HCT116 (cell line): ENCODE data around the gene PCED1A. TPM values are rescaled to one million over a fixed set of nuclear protein-coding genes. Genes with fewer than 3 reads are reported as not detected.

ENCODE experiments used
- ATAC-seq: fragments of 200-7000 bp; cut with Tn5 transposase; 2 replicates; pipeline ENCODE4 v1.9.1; 2020; ENCODE audit warnings: mild to moderate bottlenecking, moderate library complexity
- BruUV-seq: library from RNA; stranded (reverse); fragments of 400-500 nt; replicated peaks from 2 replicates; lab custom pipeline; 2021; lab: Mats Ljungman, UMichigan
- CTCF ChIA-PET: fragments of 300-600 bp; sonication (Branson Sonifier 250); formaldehyde crosslinking; loops from one replicate; lab custom pipeline; 2021; ENCODE audit warnings: antibody characterized with exemption; lab: Charles Lee
- POLR2A ChIA-PET: fragments of 300-600, 350-600 bp; sonication (Branson Sonifier 250); formaldehyde crosslinking; loops from one replicate; lab custom pipeline; 2021; ENCODE audit warnings: antibody characterized with exemption; lab: Charles Lee
- RAD21 ChIA-PET, 2 experiments: fragments of 300-600 bp; sonication (Branson Sonifier 250); formaldehyde crosslinking; loops; one replicate each; lab custom pipeline; 2023; ENCODE audit warnings: low total read pairs in 2 of 2; ENCODE audit not compliant: uncharacterized antibody in 2 of 2, unreplicated experiment in 2 of 2, low non-redundant PET in 1 of 2; lab: Charles Lee
- DNase-seq: peaks from one replicate; pipeline ENCODE4 v3.0.0-alpha.2; 2010; ENCODE audit warnings: low read depth, low spot score
- H2AFZ ChIP-seq: fragments of 200-600 bp; shearing (Covaris generic), sonication (generic); 2 replicates; pipeline ENCODE4 v1.6.1; 2017; ENCODE audit warnings: low read depth, mixed run types, mixed read lengths, antibody characterized with exemption, low read length; ENCODE audit not compliant: poor library complexity, severe bottlenecking
- H3K27ac ChIP-seq: 2 replicates; pipeline ENCODE4 v1.5.1; 2012; ENCODE audit warnings: low read depth, low read length
- H3K27me3 ChIP-seq: fragments of 200-600 bp; sonication (generic); 2 replicates; pipeline ENCODE4 v1.6.1; 2016; ENCODE audit warnings: mixed run types, low read length, mixed read lengths; ENCODE audit not compliant: insufficient read depth
- H3K36me3 ChIP-seq, 2 experiments: fragments of 200-500 bp in 1 of 2; fragments of 200-600 bp in 1 of 2; sonication (Bioruptor generic) in 1 of 2; sonication (generic) in 1 of 2; 2 replicates each; pipeline versions ENCODE4 v1.5.1 to v1.6.1; 2014 to 2016; ENCODE audit warnings: low read length in 2 of 2, inconsistent platforms in 1 of 2, mixed read lengths in 1 of 2, mixed run types in 1 of 2; ENCODE audit not compliant: insufficient read depth in 2 of 2, control insufficient read depth in 1 of 2
- H3K4me1 ChIP-seq, 2 experiments: fragments of 200-600 bp in 1 of 2; sonication (generic) in 1 of 2; 2 replicates each; pipeline versions ENCODE4 v1.5.1 to v1.6.1; 2012 to 2017; ENCODE audit warnings: low read length in 2 of 2, inconsistent platforms in 1 of 2, mild to moderate bottlenecking in 1 of 2, mixed read lengths in 1 of 2, mixed run types in 1 of 2, moderate library complexity in 1 of 2; ENCODE audit not compliant: insufficient read depth in 2 of 2, control insufficient read depth in 1 of 2
- H3K4me2 ChIP-seq: fragments of 200-600 bp; sonication (generic); 2 replicates; pipeline ENCODE4 v1.6.1; 2017; ENCODE audit warnings: mixed run types, low read length, mixed read lengths
- H3K4me3 ChIP-seq, 2 experiments: fragments of 200-600 bp in 1 of 2; sonication (generic) in 1 of 2; replicated peaks in 1 of 2; 2 replicates each; pipeline ENCODE4 v1.5.1; 2011 to 2016; ENCODE audit warnings: low read length in 2 of 2, control low read depth in 1 of 2, low read depth in 1 of 2, mild to moderate bottlenecking in 1 of 2, mixed read lengths in 1 of 2, mixed run types in 1 of 2
- H3K79me2 ChIP-seq: fragments of 200-600 bp; sonication (generic); 2 replicates; pipeline ENCODE4 v1.6.1; 2017; ENCODE audit warnings: mild to moderate bottlenecking, mixed run types, low read length, moderate library complexity, mixed read lengths; ENCODE audit not compliant: insufficient read depth
- H3K9ac ChIP-seq: fragments of 200-600 bp; sonication (generic); 2 replicates; pipeline ENCODE4 v1.6.1; 2016; ENCODE audit warnings: low read length, mixed read lengths
- H3K9me2 ChIP-seq: fragments of 200-600 bp; sonication (generic), shearing (Covaris generic); 2 replicates; pipeline ENCODE4 v1.6.1; 2017; ENCODE audit warnings: mixed run types, mild to moderate bottlenecking, moderate library complexity; ENCODE audit not compliant: insufficient read depth
- H3K9me3 ChIP-seq, 2 experiments: fragments of 200-500 bp in 1 of 2; fragments of 200-600 bp in 1 of 2; sonication (Bioruptor generic) in 1 of 2; sonication (generic) in 1 of 2; 2 replicates each; pipeline ENCODE4 v1.6.1; 2014 to 2017; ENCODE audit warnings: low read length in 2 of 2, mixed read lengths in 2 of 2, inconsistent platforms in 1 of 2, low read depth in 1 of 2, mild to moderate bottlenecking in 1 of 2, mixed run types in 1 of 2, moderate library complexity in 1 of 2; ENCODE audit not compliant: control insufficient read depth in 1 of 2, insufficient read depth in 1 of 2
- H4K20me1 ChIP-seq: fragments of 200-600 bp; sonication (generic), shearing (Covaris generic); 2 replicates; pipeline ENCODE4 v1.6.1; 2017; ENCODE audit warnings: mixed run types, mild to moderate bottlenecking, moderate library complexity; ENCODE audit not compliant: insufficient read depth
- CEBPB ChIP-seq: IDR thresholded peaks from 2 replicates; pipeline ENCODE4 v1.6.1; 2012; ENCODE audit warnings: low read depth
- CTCF ChIP-seq, 3 experiments: fragments of 200-600 bp in 1 of 3; sonication (generic) in 1 of 3; IDR thresholded peaks in 2 of 3; conservative IDR thresholded peaks in 1 of 3; 2 replicates each; pipeline ENCODE4 v1.5.1; 2012 to 2017; ENCODE audit warnings: low read depth in 2 of 3, low read length in 2 of 3, antibody characterized with exemption in 1 of 3, borderline replicate concordance in 1 of 3, control low read depth in 1 of 3, mild to moderate bottlenecking in 1 of 3, mixed read lengths in 1 of 3, mixed run types in 1 of 3, moderate library complexity in 1 of 3; ENCODE audit not compliant: insufficient read depth in 1 of 3
- EGR1 ChIP-seq: IDR thresholded peaks from 2 replicates; pipeline ENCODE4 v1.6.1; 2012; ENCODE audit warnings: low read depth
- JUND ChIP-seq: IDR thresholded peaks from 2 replicates; pipeline ENCODE4 v1.6.1; 2012
- RAD21 ChIP-seq: IDR thresholded peaks from 2 replicates; pipeline ENCODE4 v1.6.1; 2012; ENCODE audit warnings: low read depth, mild to moderate bottlenecking
- REST ChIP-seq: IDR thresholded peaks from 2 replicates; pipeline ENCODE4 v1.6.1; 2012; ENCODE audit warnings: low read depth
- SIN3A ChIP-seq: IDR thresholded peaks from 2 replicates; pipeline ENCODE4 v1.6.1; 2012; ENCODE audit warnings: low read depth
- SRF ChIP-seq: IDR thresholded peaks from 2 replicates; pipeline ENCODE4 v1.6.1; 2012; ENCODE audit warnings: low read depth
- ZBTB33 ChIP-seq: IDR thresholded peaks from 2 replicates; pipeline ENCODE4 v1.6.1; 2011; ENCODE audit warnings: mild to moderate bottlenecking, low read length, moderate library complexity; ENCODE audit not compliant: insufficient replicate concordance; ENCODE audit errors: extremely low read depth
- intact Hi-C: fragments of 100-400 bp; cut with micrococcal nuclease; formaldehyde crosslinking; loops from 2 replicates; pipeline ENCODE4 v1.10.0; 2022
- total RNA-seq: library from RNA; stranded (reverse); gene quantifications from one replicate; pipeline ENCODE4 v1.2.1, GENCODE V29; 2021; ENCODE audit not compliant: unreplicated experiment

The PCED1A gene
- total RNA-seq, 1 experiment from 2014 or later, result 31.8 TPM

GRCh38 chr20:2837221-2837960 is 3.1 kb downstream of the PCED1A start:
- H4K20me1 ChIP-seq, result no peaks in the 10 kb centered on the region
- DNase-seq (no peak), ATAC-seq (no peak)
- no peaks in the 10 kb centered on the region for H3K9me2 ChIP-seq
- ChIA-PET RAD21 (no interaction called here), POLR2A (no interaction called here), CTCF (no interaction called here)
- H3K27me3 ChIP-seq, result no peaks in the 10 kb centered on the region
- H2AFZ ChIP-seq, result no peak overlapping the region
- peaks cover 12% of the 10 kb centered on the region for H3K79me2 ChIP-seq
- H3K9me3 ChIP-seq, result no peaks in the 10 kb centered on the region
- no peak overlapping the region for H3K4me3 ChIP-seq
- intact Hi-C loops, result no loop called here
- H3K36me3 ChIP-seq, result no peaks in the 10 kb centered on the region
- peaks cover 13 to 21% of the 10 kb centered on the region in 2 experiments; a peak in 3 of 4 replicates for H3K4me1 ChIP-seq
- H3K9ac ChIP-seq, result no peak overlapping the region
- BruUV-seq, result no TSS peak
- H3K4me2 ChIP-seq, result no peak overlapping the region
- no peak overlapping the region for H3K27ac ChIP-seq
- TF ChIP-seq CTCF (IDR thresholded peaks at IDR 0.05 in 2 of 3, conservative IDR thresholded peaks at IDR 0.05 in 1 of 3; ENCODE audit: borderline replicate concordance in 1 of 3, insufficient read depth in 1 of 3, low read depth in 2 of 3, low read length in 2 of 3), result no peak
- TF ChIP-seq ZBTB33, result no peak
- TF ChIP-seq JUND, result no peak
- no peak for TF ChIP-seq RAD21
- no peak for TF ChIP-seq SRF
- TF ChIP-seq REST, result no peak
- TF ChIP-seq CEBPB, result no peak
- no peak for TF ChIP-seq SIN3A
- TF ChIP-seq EGR1, result no peak
